Keratinocyte (primary cell): ENCODE results near the gene CLIP2.

Source experiments
- CTCF ChIP-seq, 3 experiments: IDR thresholded peaks in 1 of 3; conservative IDR thresholded peaks in 1 of 3; optimal IDR thresholded peaks in 1 of 3; 2 replicates in 2 of 3; 3 replicates in 1 of 3; pipeline versions ENCODE3 to v1.5.1; 2011; ENCODE audit warnings: low read length in 3 of 3, mild to moderate bottlenecking in 3 of 3, moderate library complexity in 2 of 3, control low read depth in 1 of 3, inconsistent platforms in 1 of 3; ENCODE audit not compliant: insufficient read depth in 2 of 3; ENCODE audit errors: extremely low read depth in 1 of 3
- EZH2 ChIP-seq: IDR thresholded peaks from one replicate; pipeline ENCODE4 v1.6.1; 2012; ENCODE audit warnings: inconsistent platforms, mild to moderate bottlenecking, low read length, moderate library complexity

DNA sequence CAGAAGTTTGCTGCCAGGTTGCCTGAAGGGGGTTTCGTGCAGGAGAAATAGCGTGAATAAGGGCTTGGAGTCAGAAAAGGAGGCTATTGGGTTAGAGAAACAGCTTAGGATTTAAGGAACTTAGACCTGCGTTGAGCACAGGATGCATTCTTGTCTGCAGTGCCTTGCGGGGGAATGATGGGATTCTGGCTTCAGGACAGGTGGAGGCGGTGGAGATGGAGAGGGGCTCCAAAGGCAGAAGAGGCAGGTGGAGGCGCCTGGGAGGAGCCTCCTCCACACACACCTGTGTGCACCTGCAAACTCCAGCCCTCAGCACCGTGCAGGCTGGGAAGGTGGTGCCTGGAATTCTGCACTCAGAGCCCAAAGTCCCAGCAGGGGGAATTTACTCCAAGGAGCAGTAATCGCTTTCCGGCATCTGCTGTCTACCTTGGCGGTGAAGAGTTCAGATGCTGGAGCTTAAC is 1.8 kb downstream of the CLIP2 start:
- no peak for TF ChIP-seq CTCF (optimal IDR thresholded peaks at IDR 0.05 in 1 of 3, IDR thresholded peaks at IDR 0.05 in 1 of 3, conservative IDR thresholded peaks at IDR 0.05 in 1 of 3; ENCODE audit: extremely low read depth in 1 of 3, insufficient read depth in 2 of 3, low read length in 3 of 3)
- no peak for TF ChIP-seq EZH2
